ENCODE results near the gene TRAF5.
A peak's percentile ranks its signal among the peaks of the same experiment; 100 is the strongest.

TRAF5 gene, protein sequence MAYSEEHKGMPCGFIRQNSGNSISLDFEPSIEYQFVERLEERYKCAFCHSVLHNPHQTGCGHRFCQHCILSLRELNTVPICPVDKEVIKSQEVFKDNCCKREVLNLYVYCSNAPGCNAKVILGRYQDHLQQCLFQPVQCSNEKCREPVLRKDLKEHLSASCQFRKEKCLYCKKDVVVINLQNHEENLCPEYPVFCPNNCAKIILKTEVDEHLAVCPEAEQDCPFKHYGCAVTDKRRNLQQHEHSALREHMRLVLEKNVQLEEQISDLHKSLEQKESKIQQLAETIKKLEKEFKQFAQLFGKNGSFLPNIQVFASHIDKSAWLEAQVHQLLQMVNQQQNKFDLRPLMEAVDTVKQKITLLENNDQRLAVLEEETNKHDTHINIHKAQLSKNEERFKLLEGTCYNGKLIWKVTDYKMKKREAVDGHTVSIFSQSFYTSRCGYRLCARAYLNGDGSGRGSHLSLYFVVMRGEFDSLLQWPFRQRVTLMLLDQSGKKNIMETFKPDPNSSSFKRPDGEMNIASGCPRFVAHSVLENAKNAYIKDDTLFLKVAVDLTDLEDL

GRCh38 chr1:211326528-211327345, at the start of gene TRAF5:
TSS of gene TRAF5 (plus strand) at chr1:211326833. CDS start at chr1:211353240, 26,407 bp downstream.
- peak; percentile 78 for DNase-seq

DNA sequence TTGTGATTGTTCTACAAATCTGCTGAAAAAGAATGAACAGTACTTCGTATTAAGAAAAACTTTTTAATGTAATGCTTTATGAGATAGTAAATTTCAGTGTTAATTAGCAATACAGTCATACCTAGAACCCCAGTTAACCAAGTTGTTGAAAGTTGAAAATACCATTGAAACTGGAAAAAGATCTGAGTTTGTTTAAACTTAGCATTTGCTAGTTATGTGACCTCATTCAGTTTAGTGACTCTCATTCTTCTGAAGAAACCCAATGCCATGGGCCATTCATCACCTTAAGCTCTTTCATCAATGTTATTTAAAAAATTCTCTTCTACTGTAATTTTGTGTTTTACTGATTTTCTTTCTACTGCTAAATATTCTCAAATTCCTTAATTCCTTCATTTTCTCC, 47.3 kb upstream of the TRAF5 start:
- no peak for DNase-seq

- no peak for DNase-seq
Observed at GRCh38 chr1:211280910-211281309, 45.7 kb upstream of the TRAF5 start.

DNA sequence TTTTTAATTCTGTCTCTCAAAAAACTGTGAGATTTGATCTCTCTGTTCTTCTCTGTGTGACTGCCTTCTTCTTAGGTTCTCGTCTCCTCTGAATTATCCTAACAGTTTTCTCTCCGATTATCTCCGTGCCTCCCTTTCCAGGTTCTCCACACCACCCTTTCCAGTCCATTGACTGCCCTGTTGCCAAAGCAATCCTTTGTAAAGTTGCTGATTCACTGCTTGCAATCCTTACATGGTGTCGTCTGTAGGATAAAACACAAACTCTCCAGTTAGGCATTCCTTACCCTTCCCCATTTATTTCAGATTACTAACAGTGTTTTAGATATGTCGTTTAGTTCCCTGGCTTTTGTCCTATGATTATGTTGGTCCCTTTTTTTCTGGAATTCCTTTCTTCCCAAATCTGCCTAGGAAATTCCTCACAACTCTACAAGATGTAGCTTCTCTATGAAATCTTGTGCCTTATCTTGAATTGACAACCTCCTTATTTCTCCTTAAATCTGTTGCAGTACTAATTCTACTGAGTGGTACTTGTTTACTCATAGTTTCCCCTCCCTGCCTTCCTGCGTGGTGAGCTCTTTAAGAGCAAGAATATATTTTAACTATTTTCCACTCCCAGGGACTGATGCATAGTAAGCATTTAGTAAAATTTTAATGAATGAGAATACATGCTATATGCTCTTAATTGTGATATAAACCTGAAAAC, 45.2 kb upstream of the TRAF5 start:
- no peak for DNase-seq

GRCh38 chr1:211282023-211282373, 44.6 kb upstream of the TRAF5 start:
- no peak for DNase-seq

- DNase-seq: no peak
Observed at GRCh38 chr1:211285196-211285595, 41.4 kb upstream of the TRAF5 start.

GRCh38 chr1:211287218-211287617, 39.4 kb upstream of the TRAF5 start:
- no peak for DNase-seq

DNA sequence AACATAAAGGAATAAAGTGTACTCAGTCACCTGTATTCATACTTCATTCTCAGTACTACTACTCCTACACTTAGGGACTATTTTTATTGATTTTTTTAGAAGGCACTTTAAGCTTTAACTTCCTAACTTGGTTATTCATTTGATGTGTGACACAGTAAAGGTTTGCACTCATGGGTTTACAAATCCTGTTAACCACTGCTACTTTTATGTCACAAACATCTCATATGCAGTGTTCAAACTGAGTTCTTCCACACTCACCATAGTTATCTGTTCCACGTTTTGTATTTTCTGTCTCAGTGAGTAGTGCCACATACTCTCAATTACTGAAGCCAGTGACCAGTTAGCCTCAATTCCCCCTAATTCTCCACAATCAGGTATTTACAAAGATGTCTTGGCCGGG, 34.2 kb upstream of the TRAF5 start:
- no peak for DNase-seq

- DNase-seq: no peak
Observed at GRCh38 chr1:211296396-211296795, 30.2 kb upstream of the TRAF5 start.

- no peak for DNase-seq
Observed at GRCh38 chr1:211305044-211305443, 21.6 kb upstream of the TRAF5 start.

- DNase-seq: peak; percentile 40
Observed at GRCh38 chr1:211309617-211310016, 17.0 kb upstream of the TRAF5 start.

DNA sequence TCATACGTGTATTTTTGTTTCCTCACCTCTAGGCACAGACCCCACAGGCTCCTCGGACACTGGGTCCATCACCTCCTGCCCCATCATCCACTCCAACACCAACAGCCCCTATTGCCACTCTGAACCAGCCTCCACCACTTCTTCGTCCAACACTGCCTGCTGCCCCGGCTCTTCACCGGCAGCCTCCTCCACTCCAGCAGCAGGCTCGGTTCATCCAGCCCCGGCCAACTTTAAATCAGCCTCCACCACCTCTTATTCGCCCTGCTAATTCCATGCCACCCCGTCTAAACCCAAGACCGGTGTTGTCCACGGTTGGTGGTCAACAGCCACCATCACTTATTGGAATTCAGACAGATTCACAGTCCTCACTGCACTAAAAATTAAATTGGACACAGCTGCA, 13.2 kb upstream of the TRAF5 start:
- DNase-seq: no peak

- DNase-seq: peak; percentile 41
Observed at GRCh38 chr1:211318576-211319280, 7.9 kb upstream of the TRAF5 start.

GRCh38 chr1:211319892-211320291, 6.7 kb upstream of the TRAF5 start:
- DNase-seq: no peak

DNA sequence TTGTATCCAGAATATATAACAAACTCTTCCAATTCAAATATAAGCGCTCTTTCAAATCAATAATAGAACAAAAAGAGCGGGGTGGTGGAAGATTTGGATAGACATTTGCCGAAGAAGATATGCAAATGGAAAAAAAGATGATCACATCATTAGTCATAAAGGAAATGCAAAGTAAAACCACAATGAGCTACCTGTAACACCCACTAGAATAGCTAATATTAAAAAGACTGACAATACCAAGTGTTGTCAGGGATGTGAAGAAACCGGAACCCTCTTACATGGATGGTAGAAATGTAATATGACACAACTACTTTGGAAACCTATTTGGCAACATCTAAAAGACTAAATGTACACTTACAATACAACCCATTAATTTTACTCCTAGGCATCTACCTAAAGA, 5.7 kb upstream of the TRAF5 start:
- DNase-seq: no peak

DNA sequence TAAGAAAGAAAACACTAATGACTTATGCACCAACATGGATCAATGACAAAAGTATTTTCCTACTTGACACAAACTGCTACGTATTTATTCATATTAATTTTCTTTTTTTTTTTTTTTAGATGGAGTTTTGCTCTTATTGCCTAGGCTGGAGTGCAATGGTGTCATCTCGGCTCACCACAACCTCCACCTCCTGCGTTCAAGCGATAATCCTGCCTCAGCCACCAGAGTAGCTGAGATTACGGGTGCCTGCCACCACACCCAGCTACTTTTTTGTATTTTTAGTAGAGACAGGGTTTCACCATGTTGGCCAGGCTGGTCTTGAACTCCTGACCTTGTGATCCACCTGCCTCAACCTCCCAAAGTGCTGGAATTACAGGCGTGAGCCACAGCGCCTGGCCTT, 5.0 kb upstream of the TRAF5 start:
- DNase-seq: peak; percentile 72

GRCh38 chr1:211323156-211324063, 3.2 kb upstream of the TRAF5 start:
- peak; percentile 85 for DNase-seq

DNA sequence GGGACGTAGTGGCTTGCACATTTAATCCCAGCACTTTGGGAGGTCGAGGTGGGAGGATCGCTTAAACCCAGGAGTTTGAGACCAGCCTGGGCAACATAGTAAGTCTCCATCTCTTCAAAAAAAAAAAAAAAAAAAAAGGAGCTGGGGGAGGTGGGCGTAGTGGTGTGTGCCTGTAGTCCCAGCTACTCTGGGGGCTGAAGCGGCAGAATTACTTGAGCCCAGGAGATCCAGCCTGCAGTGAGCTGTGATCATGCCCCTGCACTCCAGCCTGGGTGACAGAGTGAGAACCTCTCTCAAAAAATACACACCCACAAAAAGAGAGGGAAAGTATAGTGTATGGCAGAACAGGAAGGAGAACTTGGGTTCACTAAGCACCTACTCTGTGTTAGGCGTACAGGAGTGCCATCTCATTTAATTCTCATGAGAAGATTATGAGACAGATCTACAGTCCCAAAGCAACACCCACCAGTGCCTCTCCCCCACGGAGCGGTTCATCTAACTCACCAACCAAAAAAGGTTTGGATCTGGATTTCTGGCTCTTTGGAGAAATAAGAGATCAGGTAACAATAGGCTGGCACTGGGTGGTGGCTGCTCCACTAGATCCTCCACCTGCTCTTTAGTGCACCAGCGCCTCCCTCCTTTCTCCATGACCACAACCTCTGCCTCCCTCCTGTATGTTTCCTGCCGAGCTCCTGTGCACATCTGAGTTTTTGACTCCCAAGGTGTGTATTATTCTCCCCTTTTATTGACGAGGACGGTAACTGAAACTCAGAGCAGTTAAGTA, 1.4 kb upstream of the TRAF5 start:
- no peak for DNase-seq

DNA sequence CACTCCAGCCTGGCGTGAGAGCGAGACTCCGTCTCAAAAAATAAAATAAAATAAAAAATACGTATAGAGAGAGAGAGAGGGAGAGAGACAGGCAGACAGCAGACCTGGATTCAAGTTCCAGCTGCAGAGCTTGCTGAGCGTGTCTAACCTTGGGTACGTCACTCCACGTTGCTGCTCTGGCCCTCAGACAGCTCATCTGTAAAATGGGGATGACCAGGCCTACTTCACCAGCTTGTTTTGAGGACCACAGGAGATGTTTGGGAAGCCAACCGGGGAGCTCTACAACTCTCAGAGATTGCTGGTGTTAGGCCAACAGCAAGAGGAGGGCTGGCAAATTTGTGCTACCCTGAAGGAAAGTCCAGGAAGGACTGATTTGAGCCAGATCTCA, 499 bp upstream of the TRAF5 start:
- no peak for DNase-seq

- DNase-seq: peak; percentile 89
Observed at GRCh38 chr1:211327346-211327921, 801 bp downstream of the TRAF5 start.
